Stimulated activated CD4-positive, alpha-beta T cell treated with anti-CD3 and anti-CD28 coated beads, TNF-alpha, amount 100 ng/mL, for 4 hours (primary cell): ENCODE data around the gene LRRC45.

ENCODE experiments used
- DNase-seq, 3 experiments: peaks; one replicate each; pipeline ENCODE4 v3.0.0-alpha.2; 2020; ENCODE audit warnings: low read depth in 3 of 3

LRRC45 gene

DNA sequence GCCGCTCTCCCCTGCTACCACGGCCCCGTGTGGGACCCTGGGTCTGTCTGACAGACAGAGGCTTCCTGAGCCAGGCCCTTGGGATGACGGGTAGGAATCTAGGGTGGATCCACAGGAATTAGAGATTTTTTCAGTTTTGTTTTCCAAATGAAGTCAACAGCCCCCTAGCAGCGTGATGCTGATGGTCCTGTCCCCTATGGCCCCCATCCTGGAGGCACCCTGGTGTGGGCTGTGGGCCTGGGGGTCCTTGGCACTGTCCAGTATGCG is 15.9 kb upstream of the LRRC45 start:
- DNase-seq: no peak

DNA sequence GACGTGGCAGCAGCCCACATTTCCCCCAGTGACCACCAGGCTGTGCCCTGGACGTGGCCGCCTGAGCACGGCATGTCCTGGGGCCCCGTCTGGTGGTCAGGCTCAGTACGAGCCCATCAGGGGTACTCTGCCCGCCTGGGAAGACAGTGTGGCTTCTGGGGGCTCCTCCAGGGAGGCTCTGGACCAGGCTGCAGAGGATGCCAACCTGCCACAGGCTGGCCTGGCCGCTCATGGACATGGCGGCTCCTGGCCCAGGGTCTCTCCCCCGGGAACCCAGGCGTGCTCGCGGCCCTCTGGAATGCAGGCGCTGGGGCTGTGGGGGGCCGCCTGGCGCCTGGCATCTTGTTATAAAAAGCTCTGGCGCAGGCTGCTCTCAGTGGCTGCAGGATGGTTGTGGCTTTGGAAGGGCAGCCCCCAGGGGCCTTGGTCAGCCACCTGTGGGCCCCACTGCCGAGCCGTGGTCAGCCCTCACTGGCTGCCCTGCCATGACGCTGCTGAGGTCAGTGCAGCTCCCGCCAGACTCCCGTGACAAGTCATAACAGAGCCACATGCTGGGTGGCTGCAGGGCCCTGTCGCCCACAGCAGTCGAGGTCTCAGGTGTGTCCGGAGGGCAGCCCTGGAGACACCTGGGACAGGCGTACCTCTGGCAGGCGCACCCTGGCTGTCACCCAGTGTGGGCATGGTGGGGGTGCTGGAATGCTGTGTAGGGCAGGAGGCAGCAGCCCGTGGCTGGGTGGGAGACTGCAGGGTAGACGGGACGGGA is 15.4 kb upstream of the LRRC45 start:
- DNase-seq: no peak

DNA sequence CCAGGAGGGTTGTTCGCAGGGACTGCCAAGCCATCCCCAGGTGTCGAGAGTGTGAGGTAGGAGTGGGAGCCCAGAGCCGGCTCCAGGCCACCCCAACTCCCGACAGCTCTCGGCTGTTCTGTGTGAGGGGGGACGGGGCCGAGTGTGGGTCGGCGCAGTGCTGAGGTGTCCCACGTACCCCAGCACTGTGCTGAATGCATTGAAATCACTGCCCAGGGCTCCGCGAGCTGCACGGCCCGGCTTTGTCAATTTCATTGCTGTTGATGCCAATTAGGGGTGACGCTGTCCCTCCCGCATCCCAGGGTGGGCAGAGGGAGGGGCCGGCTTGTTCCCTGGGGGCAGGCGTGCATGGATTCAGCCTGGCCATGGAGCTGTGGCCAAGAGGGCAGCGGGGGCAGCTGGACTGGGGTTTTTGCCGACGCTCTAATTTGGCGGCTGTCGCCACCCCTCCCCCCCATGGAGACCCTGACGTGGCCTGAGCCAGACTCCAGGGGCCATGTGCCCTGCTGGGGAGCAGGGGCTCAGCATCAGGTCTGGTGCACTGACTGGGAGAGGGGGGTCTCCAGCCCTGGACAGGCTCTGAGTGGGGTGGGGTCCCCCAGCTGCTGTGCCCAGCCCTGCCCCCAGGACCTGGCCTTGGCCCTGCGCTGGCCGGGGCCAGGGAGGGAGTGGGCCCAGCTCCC is 14.7 kb upstream of the LRRC45 start:
- no peak for DNase-seq

DNA sequence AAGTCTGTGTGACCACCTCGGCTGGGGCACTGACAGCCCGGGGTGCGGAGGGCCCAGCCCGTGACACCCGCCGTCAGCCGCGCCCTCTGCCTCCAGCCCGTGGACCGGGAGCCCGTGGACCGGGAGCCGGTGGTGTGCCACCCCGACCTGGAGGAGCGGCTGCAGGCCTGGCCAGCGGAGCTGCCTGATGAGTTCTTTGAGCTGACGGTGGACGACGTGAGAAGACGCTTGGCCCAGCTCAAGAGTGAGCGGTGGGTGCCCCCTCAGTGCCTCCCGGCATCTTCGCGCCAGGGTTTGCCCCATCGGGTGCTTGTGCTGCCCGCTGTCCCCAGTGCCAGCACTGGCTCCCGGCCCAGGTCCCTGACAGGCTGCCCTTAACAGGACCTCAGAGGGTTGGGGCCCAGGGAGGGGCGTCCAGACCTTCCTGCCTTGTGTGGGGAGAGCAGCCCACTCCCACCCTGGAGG is 14.1 kb upstream of the LRRC45 start:
- DNase-seq: no peak

DNA sequence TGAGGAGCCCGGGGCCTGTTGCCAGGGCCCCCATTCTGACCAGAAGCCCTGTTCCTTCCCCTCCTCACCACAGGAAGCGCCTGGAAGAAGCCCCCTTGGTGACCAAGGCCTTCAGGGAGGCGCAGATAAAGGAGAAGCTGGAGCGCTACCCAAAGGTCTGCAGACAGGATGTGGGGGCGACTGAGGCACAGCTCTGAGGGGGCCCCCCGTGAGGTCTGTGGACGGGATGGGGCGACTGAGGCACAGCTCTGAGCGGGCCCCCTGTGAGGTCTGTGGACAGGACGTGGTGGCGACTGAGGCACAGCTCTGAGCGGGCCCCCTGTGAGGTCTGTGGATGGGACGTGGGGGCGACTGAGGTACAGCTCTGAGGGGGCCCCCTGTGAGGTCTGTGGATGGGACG is 13.7 kb upstream of the LRRC45 start:
- no peak for DNase-seq

DNA sequence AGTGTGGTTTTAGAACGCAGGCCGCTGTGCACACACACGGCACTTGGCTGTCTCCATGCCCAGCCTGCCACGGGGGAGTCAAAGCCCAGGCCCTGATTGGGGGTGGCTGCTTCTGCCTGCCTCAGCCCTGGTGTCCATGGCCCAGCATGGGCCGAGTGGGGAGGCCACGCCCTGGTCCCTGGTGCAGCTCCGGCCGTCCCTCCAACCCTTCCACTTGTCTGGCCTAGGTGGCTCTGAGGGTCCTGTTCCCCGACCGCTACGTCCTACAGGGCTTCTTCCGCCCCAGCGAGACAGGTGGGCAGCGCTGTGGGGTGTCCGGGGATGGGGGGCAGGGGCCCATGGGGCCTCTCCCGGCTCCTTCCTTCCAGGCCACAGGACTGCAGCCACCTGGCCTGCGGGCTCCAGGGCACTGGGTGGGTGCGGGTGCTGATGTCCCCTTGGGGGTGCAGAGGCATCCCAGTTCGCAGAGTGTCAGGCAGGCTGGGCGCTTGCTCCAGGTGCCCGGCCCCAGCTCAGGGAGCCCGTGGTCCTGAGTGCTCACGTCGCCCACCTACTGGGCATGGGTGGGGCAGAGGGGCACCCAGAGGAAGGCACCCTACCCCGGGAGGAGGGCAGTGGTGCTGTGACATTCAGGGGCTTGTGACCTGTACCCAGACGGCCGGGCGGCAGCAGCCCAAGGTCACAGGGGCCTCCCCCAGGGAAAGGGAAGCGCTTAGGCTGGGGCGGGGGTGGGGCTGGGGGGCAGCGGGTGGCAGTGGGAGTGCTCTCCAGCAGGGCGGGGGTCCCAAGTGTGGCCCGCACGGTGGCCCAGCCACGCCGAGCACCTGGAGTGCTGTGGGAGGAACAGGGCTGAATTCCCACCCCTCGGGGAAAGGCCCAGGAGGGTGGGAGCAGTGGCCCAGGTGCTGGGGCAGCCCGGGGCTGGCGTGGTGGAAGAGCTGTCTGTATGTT is 12.3 kb upstream of the LRRC45 start:
- DNase-seq: no peak

DNA sequence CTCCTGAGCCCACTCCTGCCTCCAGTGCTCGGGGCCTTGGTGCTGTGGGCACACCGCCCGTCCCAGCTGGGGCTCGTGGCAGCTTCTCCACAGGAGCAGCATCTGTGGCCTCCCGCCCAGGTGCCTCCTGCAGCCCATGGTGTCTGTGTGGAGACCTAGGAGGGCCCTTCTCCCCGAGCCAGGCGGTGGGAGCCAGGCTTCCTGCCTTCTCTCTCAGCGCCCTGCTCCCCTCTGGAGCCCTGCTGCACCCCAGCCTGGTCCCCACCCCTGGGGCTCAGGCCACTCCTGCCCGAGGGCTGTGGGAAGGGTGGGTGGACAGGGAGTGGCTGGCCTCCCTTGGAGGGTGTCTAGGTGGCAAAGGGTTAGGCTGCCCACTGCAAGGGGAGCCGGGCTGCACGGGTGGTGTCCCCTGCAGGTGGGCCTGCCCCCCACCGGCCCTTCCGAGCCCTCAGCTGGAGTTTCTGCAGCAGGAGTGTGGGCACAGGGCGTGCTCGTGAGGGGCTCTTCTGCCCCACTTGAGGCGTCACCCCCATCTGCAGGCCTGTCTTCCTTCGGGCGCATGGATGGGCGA is 11.4 kb upstream of the LRRC45 start:
- no peak for DNase-seq

DNA sequence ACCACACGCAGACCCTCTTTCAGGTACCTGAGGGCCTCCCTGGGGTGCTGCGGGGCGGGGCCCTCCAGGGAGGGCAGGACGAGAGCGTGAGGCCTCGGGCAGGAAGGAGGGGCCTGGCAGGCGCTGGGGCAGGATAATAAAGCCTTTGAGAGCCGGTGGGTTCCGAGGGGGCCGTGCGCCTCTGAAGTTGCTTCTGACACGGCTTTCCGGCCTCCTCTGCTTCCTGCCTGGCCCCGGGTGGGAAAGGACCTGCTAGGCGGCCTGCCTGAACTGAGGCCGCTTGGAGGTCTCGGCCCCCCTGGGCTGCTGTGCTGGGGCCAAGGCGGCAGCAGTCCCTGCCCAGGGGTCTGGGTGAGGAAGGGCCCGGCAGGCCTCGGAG is 10.9 kb upstream of the LRRC45 start:
- DNase-seq: no peak

DNA sequence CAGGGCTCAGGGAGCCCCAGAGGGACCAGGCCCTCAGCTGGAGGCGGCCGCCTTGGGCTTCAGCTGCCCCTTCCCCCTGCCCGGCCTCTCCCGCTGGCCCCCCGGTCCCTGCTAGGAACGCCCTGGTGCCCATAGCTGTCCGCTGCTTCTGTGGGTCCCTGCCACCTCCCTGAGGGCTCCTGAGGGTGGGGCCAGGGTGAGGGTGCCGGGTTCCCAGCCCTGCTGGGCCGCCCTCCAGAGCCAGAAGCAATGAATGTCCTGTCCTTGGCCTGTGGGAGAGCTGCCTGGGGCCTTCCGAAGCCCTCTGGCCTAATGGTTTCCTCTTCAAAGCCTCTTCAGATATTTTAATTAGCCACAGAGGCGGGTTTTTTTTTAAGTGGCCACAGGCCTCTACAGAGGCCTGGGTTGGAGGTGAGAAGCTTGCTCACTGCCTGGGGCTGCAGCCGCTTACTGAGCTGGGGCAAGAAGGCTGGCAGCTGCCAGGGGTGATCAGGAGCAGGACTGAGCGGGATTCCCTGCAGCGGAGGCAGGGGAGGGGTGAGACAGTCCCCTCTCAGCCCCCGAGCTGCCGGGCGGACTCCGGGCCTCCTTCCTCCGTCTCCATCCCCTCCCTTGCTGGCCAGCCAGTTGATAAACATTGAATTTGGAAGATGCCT is 10.3 kb upstream of the LRRC45 start:
- no peak for DNase-seq

DNA sequence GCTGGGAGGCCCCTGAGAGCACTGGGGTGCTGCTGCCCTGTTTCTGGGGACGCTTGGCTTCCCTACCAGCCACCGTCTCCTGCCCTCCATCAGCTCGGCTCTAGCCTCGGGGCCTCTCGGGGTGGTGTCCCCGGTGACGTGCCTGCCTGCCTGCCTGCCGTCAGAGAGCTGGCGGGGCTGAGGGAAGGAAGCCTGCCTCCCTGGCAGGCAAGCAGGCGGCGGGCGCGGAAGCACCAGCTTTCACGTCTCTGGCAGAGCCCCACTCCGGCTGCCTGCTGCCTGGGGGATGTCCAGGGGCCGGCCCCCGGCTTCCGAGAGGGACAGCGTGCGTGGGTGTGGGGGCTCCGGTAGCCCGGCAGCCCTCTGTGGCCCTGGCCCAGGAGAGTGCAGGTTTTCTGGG is 9.8 kb upstream of the LRRC45 start:
- no peak for DNase-seq

DNA sequence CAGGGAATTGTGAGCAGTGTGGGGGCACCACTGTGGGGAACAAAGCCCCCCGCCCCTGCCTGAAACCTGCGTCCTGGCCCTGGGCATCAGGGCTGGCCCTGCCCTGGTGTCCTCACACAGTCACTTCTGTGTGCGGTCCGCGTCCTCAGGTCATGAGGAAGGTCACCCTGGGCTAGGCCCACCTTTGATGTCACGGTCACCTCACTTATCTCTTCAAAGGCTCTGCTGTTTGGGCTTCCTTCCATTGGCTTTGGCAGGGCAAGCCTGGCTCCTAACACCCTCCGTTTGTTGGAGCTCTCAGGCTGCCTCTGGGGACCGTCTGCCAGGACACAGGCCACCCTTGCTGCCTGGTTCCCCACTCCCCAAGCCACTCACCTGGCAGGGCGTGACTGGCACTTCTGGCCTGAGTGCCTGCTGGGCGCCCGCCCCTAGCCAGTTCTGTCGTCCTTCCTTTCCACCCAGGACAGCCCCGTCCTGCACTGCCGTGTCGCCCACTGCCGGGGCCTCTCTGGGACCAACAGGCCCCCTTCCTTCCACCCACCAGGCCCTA is 9.3 kb upstream of the LRRC45 start:
- DNase-seq: no peak

DNA sequence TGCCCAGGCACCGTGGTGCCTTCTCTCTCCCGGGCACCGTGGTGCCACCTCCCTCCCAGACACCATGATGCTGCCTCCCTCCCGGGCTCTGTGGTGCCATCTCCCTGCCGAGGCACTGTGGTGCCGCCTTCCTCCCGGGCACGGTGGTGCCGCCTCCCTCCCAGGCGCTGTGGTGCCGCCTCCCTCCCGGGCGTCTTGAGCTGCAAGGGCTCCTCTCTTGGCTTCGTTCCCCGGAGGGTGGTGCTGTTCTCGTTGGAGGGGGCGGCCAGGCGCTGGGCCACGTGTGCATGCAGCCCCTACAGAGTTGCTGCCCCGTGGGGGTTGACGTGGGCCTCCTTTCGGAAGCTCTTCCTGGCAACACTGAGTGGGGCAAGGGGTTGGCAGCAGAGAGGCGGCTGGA is 8.7 kb upstream of the LRRC45 start:
- no peak for DNase-seq

DNA sequence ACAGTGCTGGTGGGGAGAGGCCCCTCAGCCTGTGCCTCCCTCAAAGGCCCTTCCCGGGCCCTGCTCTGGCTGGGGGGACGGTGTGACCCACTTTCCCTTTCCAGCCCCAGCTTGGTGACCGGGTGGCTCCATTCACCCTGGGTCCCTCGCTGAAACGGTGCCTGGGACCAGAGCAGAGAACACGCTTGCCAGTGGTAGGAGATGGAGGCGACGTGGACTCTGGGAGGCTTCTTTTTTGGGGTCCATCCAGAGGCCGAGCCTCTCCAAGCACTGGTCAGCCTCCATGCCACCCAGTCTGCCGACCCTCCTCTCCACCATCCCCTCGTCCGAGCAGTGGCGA is 8.2 kb upstream of the LRRC45 start:
- DNase-seq: no peak

DNA sequence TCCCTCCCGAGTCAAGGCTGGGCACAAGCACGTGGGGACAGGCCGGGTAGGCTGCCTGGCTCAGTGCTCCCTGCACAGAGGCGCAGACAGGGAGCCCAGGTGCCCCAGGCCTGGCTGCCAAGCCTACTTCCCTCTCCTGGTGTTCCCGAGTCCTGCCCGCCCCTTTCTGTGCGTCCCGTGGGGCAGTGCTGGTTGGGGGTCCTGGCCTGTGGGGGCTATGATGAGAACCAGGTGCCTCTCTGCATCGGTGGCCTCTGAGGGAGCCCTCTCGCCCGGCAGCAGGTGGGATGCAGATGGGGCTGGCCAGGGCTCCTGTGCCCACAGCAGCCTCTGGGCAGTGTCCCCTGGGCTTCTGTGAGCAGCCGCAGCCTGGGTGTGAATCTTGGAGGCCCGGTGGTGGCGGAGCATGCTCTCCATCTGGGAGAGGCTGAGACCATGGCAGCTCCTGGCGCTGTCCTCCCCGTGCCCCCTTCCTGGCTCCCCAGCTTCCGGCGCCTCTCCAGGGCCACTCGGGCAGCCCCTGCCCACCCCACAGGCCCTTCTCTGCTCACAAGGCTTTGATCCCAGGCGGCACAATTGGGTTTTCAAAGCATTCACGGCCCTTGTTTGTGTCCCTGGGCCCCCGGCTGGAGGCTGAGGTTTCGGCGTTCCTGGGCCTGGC is 7.7 kb upstream of the LRRC45 start:
- DNase-seq: no peak

DNA sequence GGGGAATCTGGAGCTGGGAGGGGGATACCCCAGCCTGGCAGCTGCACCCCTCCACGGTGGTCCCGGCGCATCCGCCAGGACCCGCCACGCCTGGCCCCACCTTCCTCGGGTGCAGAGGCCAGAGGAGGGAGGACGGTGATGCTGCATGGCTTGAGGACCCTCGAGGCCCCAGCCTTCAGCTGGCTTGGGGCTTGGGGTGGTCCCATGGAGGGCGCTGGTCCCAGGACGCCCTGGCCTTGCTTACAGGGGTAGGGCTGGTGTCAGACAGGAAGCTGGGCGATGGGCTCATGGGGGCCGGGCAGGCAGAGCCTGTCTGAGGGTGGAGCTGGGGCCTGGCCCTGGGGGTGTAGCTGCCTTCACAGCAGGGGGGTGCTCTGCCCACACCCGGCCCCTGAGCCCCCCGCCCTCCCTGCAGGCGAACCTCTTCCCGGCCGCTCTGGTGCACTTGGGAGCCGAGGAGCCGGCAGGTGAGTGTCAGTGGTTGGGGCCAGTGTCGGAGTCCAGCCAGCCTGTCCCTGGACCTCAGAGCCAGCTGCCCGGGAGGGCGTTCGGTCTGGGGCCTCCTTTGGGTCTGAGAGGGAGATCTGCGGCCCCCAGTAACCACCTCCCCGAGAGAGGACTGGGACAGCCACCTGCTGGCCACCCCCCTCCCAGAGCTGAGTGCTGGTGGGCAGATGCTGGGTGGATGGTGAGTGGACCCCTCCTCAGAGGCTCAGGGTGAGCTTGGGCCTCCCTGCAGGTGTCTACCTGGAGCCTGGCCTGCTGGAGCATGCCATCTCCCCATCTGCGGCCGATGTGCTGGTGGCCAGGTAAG is 6.8 kb upstream of the LRRC45 start:
- DNase-seq: no peak

DNA sequence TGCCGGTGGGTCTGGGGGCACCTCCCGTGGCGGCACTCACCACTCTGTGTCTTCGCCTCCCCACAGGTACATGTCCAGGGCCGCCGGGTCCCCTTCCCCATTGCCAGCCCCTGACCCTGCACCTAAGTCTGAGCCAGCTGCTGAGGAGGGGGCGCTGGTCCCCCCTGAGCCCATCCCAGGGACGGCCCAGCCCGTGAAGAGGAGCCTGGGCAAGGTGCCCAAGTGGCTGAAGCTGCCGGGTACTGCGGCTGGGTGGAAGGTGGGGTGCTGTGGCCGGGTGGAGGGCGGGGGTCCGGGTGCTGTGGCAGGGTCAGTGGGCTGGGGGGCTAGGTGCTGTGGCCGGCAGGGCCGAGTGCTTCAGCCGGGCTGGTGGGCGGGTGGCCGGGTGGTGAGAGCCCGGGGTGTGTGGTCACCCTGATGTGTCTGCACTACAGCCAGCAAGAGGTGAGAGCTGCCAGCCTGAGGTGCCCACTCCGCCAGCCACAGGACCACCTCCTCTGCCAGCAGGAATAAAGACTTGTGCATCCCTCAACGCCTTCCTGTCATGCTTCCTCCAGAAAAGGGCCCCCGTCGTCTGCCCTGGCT is 6.1 kb upstream of the LRRC45 start:
- no peak for DNase-seq

DNA sequence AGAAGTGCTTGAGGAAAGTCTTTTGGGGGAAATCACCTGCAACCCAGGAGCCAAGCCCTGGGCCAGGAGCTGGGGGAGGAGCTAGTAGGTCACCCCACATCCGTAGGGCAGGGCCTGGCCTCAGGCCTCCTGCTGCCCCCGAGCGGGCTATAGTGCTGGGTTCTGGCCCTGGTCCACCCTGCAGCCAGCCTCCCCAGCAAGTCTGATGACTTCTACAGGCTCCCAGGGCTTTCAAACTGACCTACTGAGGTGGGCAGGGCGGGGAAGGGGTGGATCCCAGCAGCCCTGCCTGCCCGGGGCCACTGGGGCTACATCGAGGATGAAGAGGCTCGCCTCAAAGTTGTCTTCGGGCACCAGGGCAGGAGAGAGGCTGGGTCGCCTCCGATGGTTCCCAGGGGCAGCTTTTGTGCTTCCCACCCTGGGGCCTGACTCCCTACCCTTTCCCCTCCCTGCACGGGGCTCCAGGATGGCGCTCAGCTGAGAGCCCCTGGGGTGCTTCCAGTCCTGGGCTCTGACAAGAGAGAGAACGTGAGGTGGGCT is 5.4 kb upstream of the LRRC45 start:
- DNase-seq: no peak

DNA sequence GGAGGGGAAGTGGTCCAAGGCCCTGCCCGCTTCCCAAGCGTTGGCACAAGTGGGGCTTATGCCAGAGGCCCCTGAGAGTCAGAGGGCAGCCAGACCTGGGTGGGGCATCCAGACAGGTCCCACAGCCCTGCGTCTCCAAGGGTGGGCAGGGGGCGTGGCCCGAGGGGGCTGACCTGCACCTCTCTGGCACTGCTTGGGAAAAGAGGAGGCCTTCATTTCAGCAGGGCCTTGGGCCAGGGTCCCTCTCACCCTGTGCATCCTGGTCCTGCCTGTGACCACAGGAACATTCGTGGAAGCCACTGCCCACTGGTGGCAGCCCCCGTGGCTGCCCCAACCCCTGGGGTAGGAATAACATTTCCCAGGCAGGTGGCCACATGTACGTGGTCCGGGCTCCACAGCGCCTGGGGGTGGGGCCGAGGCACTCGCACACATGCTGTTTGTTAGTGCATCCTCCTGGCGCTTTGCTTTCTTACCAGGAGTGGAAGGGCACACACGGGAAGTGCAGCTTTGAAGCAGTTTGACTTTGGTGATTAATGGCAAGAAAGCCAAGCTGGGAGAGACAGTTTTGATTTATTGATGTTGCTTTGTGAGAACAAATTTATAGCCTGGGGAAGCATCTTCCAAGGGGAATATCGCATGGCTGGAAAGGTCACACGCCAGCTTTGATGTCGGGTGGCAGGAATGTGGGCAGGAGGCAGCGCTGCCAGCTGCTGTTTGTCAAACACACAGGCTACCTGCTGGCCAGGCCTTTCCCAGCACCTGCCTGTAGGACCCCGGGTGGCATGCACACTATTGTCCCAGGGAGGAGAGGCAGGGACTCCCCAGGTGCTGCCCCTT is 4.7 kb upstream of the LRRC45 start:
- DNase-seq: no peak
